Left renal cortex interstitium (tissue), 4 donors: ENCODE data around the gene DEFB108B. TPM values are rescaled to one million over a fixed set of nuclear protein-coding genes. Genes with fewer than 3 reads are reported as not detected.
"Not testable (repeated sequence)": the region's sequence is repeated elsewhere in the genome, so short reads cannot be mapped to it uniquely, and the experiment has no call there.

Experiments used
- DNase-seq, 4 donors: peaks; one replicate each; pipeline ENCODE4 v3.0.0-alpha.2; 2013; ENCODE audit warnings: low read depth in 4 of 4, low spot score in 2 of 4, missing footprints in 1 of 4
- polyA plus RNA-seq, 4 donors: library from polyadenylated mRNA; unstranded; fragments of 120-200 nt; gene quantifications; one replicate each; pipeline ENCODE4 v1.2.1, GENCODE V29; 2013; ENCODE audit not compliant: insufficient read length in 4 of 4

The DEFB108B gene
- polyA plus RNA-seq = under 1 TPM in 1 of 4 donors, not detected in 3; 0.17 TPM

GRCh38 chr11:71832811-71833210, at the start of gene DEFB108B:
Gene DEFB108B, plus strand, starts transcription at chr11:71833200. Its CDS starts 0 bp downstream, at chr11:71833200.
- DNase-seq = not testable (repeated sequence)

- peak in 3 of 4 donors; percentile 72 to 82 (median 82) for DNase-seq
Measured at GRCh38 chr11:71786114-71786847, 46.7 kb upstream of the DEFB108B start.

- not testable (repeated sequence) for DNase-seq
Measured at GRCh38 chr11:71786848-71787097, 46.2 kb upstream of the DEFB108B start.

GRCh38 chr11:71787098-71787823, 45.7 kb upstream of the DEFB108B start:
- DNase-seq = peak; percentile 86 to 99 (median 96)

GRCh38 chr11:71787824-71788454, 45.1 kb upstream of the DEFB108B start:
- not testable (repeated sequence) for DNase-seq

GRCh38 chr11:71789444-71790196, 43.4 kb upstream of the DEFB108B start:
- not testable (repeated sequence) for DNase-seq

- not testable (repeated sequence) for DNase-seq
Measured at GRCh38 chr11:71791111-71791510, 41.9 kb upstream of the DEFB108B start.

GRCh38 chr11:71792621-71793235, 40.3 kb upstream of the DEFB108B start:
- DNase-seq = not testable (repeated sequence)

- not testable (repeated sequence) for DNase-seq
Measured at GRCh38 chr11:71794386-71795040, 38.5 kb upstream of the DEFB108B start.

- DNase-seq = not testable (repeated sequence)
Measured at GRCh38 chr11:71795236-71795635, 37.8 kb upstream of the DEFB108B start.

GRCh38 chr11:71796016-71796415, 37.0 kb upstream of the DEFB108B start:
- not testable (repeated sequence) for DNase-seq

- not testable (repeated sequence) for DNase-seq
Measured at GRCh38 chr11:71796781-71797180, 36.2 kb upstream of the DEFB108B start.

GRCh38 chr11:71799556-71800128, 33.4 kb upstream of the DEFB108B start:
- not testable (repeated sequence) for DNase-seq

GRCh38 chr11:71800335-71800953, 32.6 kb upstream of the DEFB108B start:
- DNase-seq = peak in 1 of 4 donors; percentile 52

- not testable (repeated sequence) for DNase-seq
Measured at GRCh38 chr11:71801026-71801425, 32.0 kb upstream of the DEFB108B start.

GRCh38 chr11:71802874-71803273, 30.1 kb upstream of the DEFB108B start:
- not testable (repeated sequence) for DNase-seq

GRCh38 chr11:71804158-71804947, 28.6 kb upstream of the DEFB108B start:
- DNase-seq = not testable (repeated sequence)

GRCh38 chr11:71812529-71812928, 20.5 kb upstream of the DEFB108B start:
- not testable (repeated sequence) for DNase-seq
